ENCODE results near the gene ATG7.

DNA sequence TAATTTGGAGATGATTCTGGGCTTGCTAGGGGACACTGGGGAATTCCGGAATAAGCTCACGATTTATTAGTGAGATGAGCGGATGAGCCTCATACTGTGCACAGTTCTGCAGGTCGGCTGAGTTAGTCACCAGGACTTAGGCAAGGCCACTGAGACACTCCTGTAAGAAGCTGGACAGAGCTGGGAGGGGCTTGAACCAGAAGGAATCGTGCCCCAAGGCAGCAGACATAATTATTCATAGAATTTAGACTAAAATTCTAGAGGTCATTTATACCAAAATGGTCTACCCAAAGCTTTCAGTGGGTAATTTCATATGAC is 250.2 kb downstream of the ATG7 start:
- TF ChIP-seq CTCF (IDR thresholded peaks at IDR 0.05; ENCODE audit: low read depth, low read length, poor library complexity, severe bottlenecking) = no peak
- no peak for TF ChIP-seq EZH2phosphoT487 (IDR thresholded peaks at IDR 0.05; ENCODE audit: borderline replicate concordance, low read length)

Data from DOHH2 (cell line).